Measurements from ENCODE around the gene PLVAP.

- TF ChIP-seq CTCF (IDR thresholded peaks at IDR 0.05; ENCODE audit: low read depth, low read length) (no peak), POLR2A (IDR thresholded peaks at IDR 0.05; ENCODE audit: extremely low read depth, insufficient read length) (no peak)
- TF ChIP-seq, protein P1, sequence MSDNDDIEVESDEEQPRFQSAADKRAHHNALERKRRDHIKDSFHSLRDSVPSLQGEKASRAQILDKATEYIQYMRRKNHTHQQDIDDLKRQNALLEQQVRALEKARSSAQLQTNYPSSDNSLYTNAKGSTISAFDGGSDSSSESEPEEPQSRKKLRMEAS (IDR thresholded peaks at IDR 0.05; ENCODE audit: low read depth, low read length), result no peak
Observed at GRCh38 chr19:17325133-17325532, 52.0 kb downstream of the PLVAP start.
